H1 (cell line): Measurements from ENCODE around the gene SPEM1. TPM values are rescaled to one million over a fixed set of nuclear protein-coding genes. Genes with fewer than 3 reads are reported as not detected.

Experiments used
- CTCF ChIA-PET: fragments of 300-600 bp; sonication (Branson Sonifier 250); formaldehyde crosslinking; loops from one replicate; lab custom pipeline; 2021; ENCODE audit not compliant: partially characterized antibody; lab: Charles Lee
- POLR2A ChIA-PET: fragments of 300-600 bp; sonication (Branson Sonifier 250); formaldehyde crosslinking; loops from one replicate; lab custom pipeline; 2021; ENCODE audit warnings: inconsistent platforms; ENCODE audit not compliant: partially characterized antibody; lab: Charles Lee
- DNase-seq, 2 experiments: peaks; one replicate each; pipeline versions ENCODE4 v3.0.0 to v3.0.0-alpha.2; 2010 to 2022; ENCODE audit warnings: low spot score in 2 of 2, low read depth in 1 of 2, mixed read lengths in 1 of 2
- FAIRE-seq: peaks from 2 replicates; lab custom pipeline; 2011; peaks lifted over from hg19 to GRCh38; lab: Jason Lieb, UNC
- H2AFZ ChIP-seq: 2 replicates; pipeline ENCODE4 v1.8.1; 2012; ENCODE audit warnings: low read length, inconsistent platforms
- H2AK5ac ChIP-seq: 2 replicates; pipeline ENCODE4 v1.6.1; 2013; ENCODE audit warnings: low read depth, low read length
- H2BK120ac ChIP-seq: replicated peaks from 2 replicates; pipeline ENCODE3; 2013; ENCODE audit warnings: low read depth, low read length, inconsistent platforms
- H2BK12ac ChIP-seq: 2 replicates; pipeline ENCODE4 v1.6.1; 2013; ENCODE audit warnings: low read depth, low read length
- H2BK15ac ChIP-seq: 2 replicates; pipeline ENCODE4 v1.6.1; 2013; ENCODE audit warnings: low read length
- H2BK20ac ChIP-seq: 2 replicates; pipeline ENCODE4 v1.6.1; 2013; ENCODE audit warnings: low read length
- H2BK5ac ChIP-seq: 2 replicates; pipeline ENCODE4 v1.6.1; 2013; ENCODE audit warnings: low read depth, low read length
- H3K14ac ChIP-seq: 2 replicates; pipeline ENCODE4 v1.6.1; 2013; ENCODE audit warnings: inconsistent platforms; ENCODE audit not compliant: insufficient read length
- H3K18ac ChIP-seq: 2 replicates; pipeline ENCODE4 v1.6.1; 2013; ENCODE audit warnings: low read length; ENCODE audit errors: extremely low read depth
- H3K23ac ChIP-seq: 2 replicates; pipeline ENCODE4 v1.6.1; 2013; ENCODE audit warnings: inconsistent platforms; ENCODE audit not compliant: insufficient read length
- H3K23me2 ChIP-seq: 2 replicates; pipeline ENCODE4 v1.6.1; 2013; ENCODE audit warnings: low read depth, low read length
- H3K27ac ChIP-seq: 2 replicates; pipeline ENCODE4 v1.6.1; 2011; ENCODE audit warnings: low read depth, low read length, inconsistent platforms
- H3K27me3 ChIP-seq, 4 experiments: replicated peaks in 1 of 4; 1 replicate in 1 of 4; 2 replicates in 3 of 4; pipeline versions ENCODE4 v1.6.1 to v1.8.1; 2011 to 2013; ENCODE audit warnings: low read length in 3 of 4, mild to moderate bottlenecking in 3 of 4, inconsistent platforms in 2 of 4, mixed read lengths in 2 of 4, moderate library complexity in 1 of 4; ENCODE audit not compliant: control insufficient read depth in 3 of 4, insufficient read depth in 3 of 4; ENCODE audit errors: extremely low read depth in 1 of 4
- H3K36me3 ChIP-seq, 4 experiments: 2 replicates each; pipeline versions ENCODE4 v1.6.1 to v1.8.1; 2011 to 2013; ENCODE audit warnings: mild to moderate bottlenecking in 4 of 4, low read length in 3 of 4, moderate library complexity in 2 of 4, control low read depth in 1 of 4, inconsistent platforms in 1 of 4; ENCODE audit not compliant: insufficient read depth in 4 of 4, control insufficient read depth in 2 of 4
- H3K4ac ChIP-seq: replicated peaks from 2 replicates; pipeline ENCODE3; 2013; ENCODE audit warnings: low read length, low read depth, mixed read lengths, inconsistent platforms; ENCODE audit not compliant: insufficient read length
- H3K4me1 ChIP-seq, 4 experiments: replicated peaks in 1 of 4; 1 replicate in 1 of 4; 2 replicates in 3 of 4; pipeline versions ENCODE4 v1.6.1 to v1.8.1; 2011 to 2013; ENCODE audit warnings: low read length in 3 of 4, inconsistent platforms in 2 of 4, mixed read lengths in 1 of 4; ENCODE audit not compliant: insufficient read depth in 4 of 4, control insufficient read depth in 3 of 4
- H3K4me2 ChIP-seq, 2 experiments: 2 replicates each; pipeline versions ENCODE4 v1.6.1 to v1.8.1; 2011 to 2013; ENCODE audit warnings: low read depth in 2 of 2, low read length in 2 of 2, control low read depth in 1 of 2, inconsistent platforms in 1 of 2, mild to moderate bottlenecking in 1 of 2; ENCODE audit not compliant: insufficient read depth in 1 of 2
- H3K4me3 ChIP-seq, 4 experiments: fragments of 200-600, 300-600 bp in 1 of 4; sonication (generic), shearing (Covaris generic), sonication (Bioruptor Twin) in 1 of 4; 2 replicates each; pipeline versions ENCODE4 v1.5.1 to v1.8.1; 2011 to 2016; ENCODE audit warnings: low read length in 4 of 4, low read depth in 3 of 4, control low read depth in 2 of 4, inconsistent platforms in 2 of 4, mild to moderate bottlenecking in 2 of 4, mixed read lengths in 1 of 4, moderate library complexity in 1 of 4; ENCODE audit not compliant: insufficient read depth in 2 of 4; ENCODE audit errors: extremely low read depth in 1 of 4
- H3K56ac ChIP-seq: replicated peaks from 2 replicates; pipeline ENCODE3; 2013; ENCODE audit warnings: low read depth, mild to moderate bottlenecking, mixed read lengths, low read length, inconsistent platforms; ENCODE audit not compliant: insufficient read length
- H3K79me1 ChIP-seq: 2 replicates; pipeline ENCODE4 v1.6.1; 2013; ENCODE audit warnings: low read depth, low read length, control low read depth
- H3K79me2 ChIP-seq, 2 experiments: 2 replicates each; pipeline versions ENCODE4 v1.6.1 to v1.8.1; 2012 to 2013; ENCODE audit warnings: low read length in 2 of 2, mild to moderate bottlenecking in 2 of 2, inconsistent platforms in 1 of 2; ENCODE audit not compliant: insufficient read depth in 2 of 2, control insufficient read depth in 1 of 2
- H3K9ac ChIP-seq, 4 experiments: replicated peaks in 1 of 4; 1 replicate in 1 of 4; 2 replicates in 3 of 4; pipeline versions ENCODE4 v1.6.1 to v1.8.1; 2011 to 2013; ENCODE audit warnings: low read depth in 3 of 4, low read length in 3 of 4, control low read depth in 2 of 4, mild to moderate bottlenecking in 2 of 4, moderate library complexity in 2 of 4, inconsistent platforms in 1 of 4; ENCODE audit errors: extremely low read depth in 1 of 4
- H3K9me3 ChIP-seq, 2 experiments: 2 replicates each; pipeline versions ENCODE4 v1.6.1 to v1.8.1; 2012 to 2013; ENCODE audit warnings: mild to moderate bottlenecking in 2 of 2, moderate library complexity in 2 of 2, control low read depth in 1 of 2, inconsistent platforms in 1 of 2, low read depth in 1 of 2, low read length in 1 of 2, mixed read lengths in 1 of 2; ENCODE audit not compliant: insufficient read depth in 2 of 2
- H4K20me1 ChIP-seq, 2 experiments: replicated peaks in 1 of 2; 2 replicates each; pipeline versions ENCODE3 to v1.8.1; 2011 to 2013; ENCODE audit warnings: inconsistent platforms in 2 of 2, low read length in 2 of 2, mild to moderate bottlenecking in 1 of 2; ENCODE audit not compliant: insufficient read depth in 2 of 2, control insufficient read depth in 1 of 2
- H4K5ac ChIP-seq: 2 replicates; pipeline ENCODE4 v1.6.1; 2013; ENCODE audit warnings: low read length, low read depth, mixed read lengths, inconsistent platforms; ENCODE audit not compliant: insufficient read length
- H4K8ac ChIP-seq: 2 replicates; pipeline ENCODE4 v1.8.0; 2013; ENCODE audit warnings: mild to moderate bottlenecking, moderate library complexity, low read length, inconsistent platforms; ENCODE audit not compliant: insufficient read depth; ENCODE audit errors: extremely low read depth
- H4K91ac ChIP-seq: replicated peaks from 2 replicates; pipeline ENCODE3; 2013; ENCODE audit warnings: low read length, mixed read lengths, inconsistent platforms; ENCODE audit not compliant: insufficient read length
- ASH2L ChIP-seq: fragments of 200-600, 300-600 bp; sonication (generic); IDR thresholded peaks from one replicate; pipeline ENCODE4 v1.7.1; 2017; ENCODE audit warnings: low read length
- CBX5 ChIP-seq: fragments of 300-800, 300-1000 bp; sonication (generic); IDR thresholded peaks from 2 replicates; pipeline ENCODE4 v1.7.1; 2016; ENCODE audit warnings: antibody characterized with exemption, low read length, low read depth
- E2F6 ChIP-seq: IDR thresholded peaks from 2 replicates; pipeline ENCODE4 v1.6.1; 2012; ENCODE audit warnings: inconsistent platforms
- FOSL1 ChIP-seq: IDR thresholded peaks from 2 replicates; pipeline ENCODE4 v1.6.1; 2011; ENCODE audit warnings: mild to moderate bottlenecking, low read depth, low read length, moderate library complexity; ENCODE audit not compliant: insufficient read depth
- MAX ChIP-seq: IDR thresholded peaks from 2 replicates; pipeline ENCODE4 v1.6.1; 2012; ENCODE audit warnings: inconsistent platforms
- RXRA ChIP-seq: IDR thresholded peaks from 2 replicates; pipeline ENCODE4 v1.6.1; 2011; ENCODE audit warnings: low read depth, mild to moderate bottlenecking, low read length, moderate library complexity; ENCODE audit not compliant: insufficient read depth
- SIRT6 ChIP-seq: IDR thresholded peaks from one replicate; pipeline ENCODE4 v1.7.1; 2012; ENCODE audit warnings: low read length, inconsistent platforms
- SRF ChIP-seq: IDR thresholded peaks from 2 replicates; pipeline ENCODE4 v1.6.1; 2011; ENCODE audit warnings: mild to moderate bottlenecking, low read depth, low read length, moderate library complexity
- TAF1 ChIP-seq: IDR thresholded peaks from 2 replicates; pipeline ENCODE4 v1.6.1; 2011; ENCODE audit warnings: mild to moderate bottlenecking, low read depth, low read length
- TCF12 ChIP-seq: IDR thresholded peaks from 2 replicates; pipeline ENCODE4 v1.6.1; 2011; ENCODE audit warnings: low read depth, mild to moderate bottlenecking, low read length
- WGBS, 2 experiments: shearing (Covaris generic) in 1 of 2; methylation state at CpG; one replicate each; pipeline versions ENCODE4 v1.1.6 to v1.1.7; 2013 to 2015; ENCODE audit warnings: low lambda C conversion rate in 2 of 2, mixed read lengths in 2 of 2, inconsistent platforms in 1 of 2, low coverage in 1 of 2, missing lambda C conversion rate in 1 of 2; ENCODE audit not compliant: insufficient replicate concordance in 2 of 2, insufficient coverage in 1 of 2, insufficient read length in 1 of 2; ENCODE audit errors: extremely low coverage in 1 of 2, missing lambda C conversion rate in 1 of 2; 5-methylcytosine and 5-hydroxymethylcytosine counted together
- polyA plus RNA-seq, 7 experiments: library from polyadenylated mRNA; depleted of rRNA in 3 of 7; stranded (reverse) in 5 of 7; unstranded in 2 of 7; fragments of >200 nt in 5 of 7; fragments of 200-250 nt in 2 of 7; gene quantifications; 1 replicate in 5 of 7; 2 replicates in 1 of 7; 4 replicates in 1 of 7; pipeline versions ENCODE4 v1.2.1 to v1.2.3, GENCODE V29; 2011 to 2013; ENCODE audit warnings: missing spikeins in 2 of 7, mixed read lengths in 2 of 7
- total RNA-seq: library from RNA; stranded (reverse); fragmentation: NEBNext Ultra II Directional; extraction: Animal tissue kit (Norgen Biotek cat#: 25700); gene quantifications from 2 replicates; pipeline ENCODE4 v1.2.1, GENCODE V29; 2021

The SPEM1 gene
- total and polyA plus RNA-seq, 2 of the 8 experiments (the other 6 are each of a cell fraction or from before 2014, with no cell fraction given), result not detected

DNA sequence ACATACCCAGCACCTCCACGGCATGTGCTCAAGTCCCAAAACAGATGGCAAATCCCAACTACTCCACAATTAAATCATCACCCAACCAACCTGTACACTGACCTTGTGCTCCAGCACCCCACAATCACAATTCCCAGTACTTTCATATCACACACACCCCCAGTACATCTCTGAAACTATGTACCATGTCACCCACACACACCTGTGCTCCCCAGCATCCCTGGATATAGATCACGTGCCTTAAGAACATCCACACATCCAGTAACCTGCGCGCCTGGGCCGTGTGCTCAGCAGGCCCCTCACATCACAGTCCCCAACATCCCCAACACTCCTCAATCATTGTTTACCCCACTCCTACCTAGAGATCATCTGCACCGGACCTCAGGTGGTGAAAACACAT is 10.4 kb upstream of the SPEM1 start:
- Histone ChIP-seq H3K79me1 (peaks cover 4% of the 10 kb centered on the region; the same call in 1 of the 2 replicates), H4K8ac (no peak overlapping the region), H3K4ac (no peak overlapping the region), H4K5ac (no peak overlapping the region), H2BK5ac (no peak overlapping the region), H3K4me2 (no peak overlapping the region), H3K18ac (no peak overlapping the region), H3K14ac (no peak overlapping the region), H4K20me1 (peaks cover 0 to 20% of the 10 kb centered on the region in 2 experiments), H3K9me3 (no peaks in the 10 kb centered on the region), H2AK5ac (no peak overlapping the region), H2BK20ac (no peak overlapping the region), H3K27ac (no peak overlapping the region), H2AFZ (no peak overlapping the region), H2BK120ac (no peak overlapping the region), H2BK15ac (no peak overlapping the region), H3K23ac (no peak overlapping the region), H3K36me3 (peaks cover 2 to 24% (median 17%) of the 10 kb centered on the region in 4 experiments; a peak in 5 of 8 replicates), H3K4me3 (no peak overlapping the region), H3K56ac (no peak overlapping the region), H3K79me2 (peaks cover 0 to 5% of the 10 kb centered on the region in 2 experiments; a peak in 1 of 4 replicates), H3K4me1 (peaks cover 0 to 19% (median 11%) of the 10 kb centered on the region in 4 experiments; a peak in 5 of 7 replicates), H4K91ac (no peak overlapping the region), H3K23me2 (peaks cover 13% of the 10 kb centered on the region; the same call in 1 of the 2 replicates), H3K27me3 (no peaks in the 10 kb centered on the region; a peak in 1 of 7 replicates), H2BK12ac (no peak overlapping the region), H3K9ac (no peak overlapping the region)
- CTCF ChIA-PET, result interaction anchor here (1.2 to 1.6 kb wide), 2 partner anchors 26 to 54 kb away, joined by 3 to 4 read pairs; no protein-coding TSS in a partner anchor
- 94% methylated on average over 6 of the region's 6 CpGs; no CpG with 5 or more reads in 1 of the 2 experiments for WGBS, 2 experiments
- DNase-seq (no peak), FAIRE-seq (no peak)
- POLR2A ChIA-PET, result interaction anchor here (0.9 to 8.2 kb wide), 9 partner anchors 10 to 176 kb away, joined by 3 to 66 read pairs (median 3); partner anchors contain the start of genes FGF11, POLR2A, TMEM102 and TNK1
- TF ChIP-seq FOSL1 (no peak), SIRT6 (no peak), CBX5 (no peak), SRF (no peak), RXRA (no peak), TCF12 (no peak), ASH2L (no peak), E2F6 (no peak), TAF1 (no peak), MAX (no peak)
